HepG2 (cell line): Measurements from ENCODE around the gene SLC26A2. TPM values are rescaled to one million over a fixed set of nuclear protein-coding genes. Genes with fewer than 3 reads are reported as not detected.

Experiments
- ATAC-seq: fragments of 200-7000 bp; cut with Tn5 transposase; 3 replicates; pipeline ENCODE4 v1.9.1; 2020; ENCODE audit warnings: mild to moderate bottlenecking, moderate library complexity
- BruUV-seq: library from RNA; stranded (reverse); fragments of 400-500 nt; replicated peaks from 2 replicates; lab custom pipeline; 2021; lab: Mats Ljungman, UMichigan
- CTCF ChIA-PET: fragments of 300-600 bp; formaldehyde crosslinking; extraction: SDS; loops from one replicate; lab custom pipeline; 2021; ENCODE audit warnings: low total read pairs, inconsistent platforms, low intra/inter-chr PET ratio; lab: Yijun Ruan, JAX
- POLR2A ChIA-PET: fragments of 350-600 bp; sonication (Branson Sonifier 250); formaldehyde crosslinking; loops from one replicate; lab custom pipeline; 2020; ENCODE audit warnings: antibody characterized with exemption, inconsistent platforms; lab: Yijun Ruan, JAX
- DNase-seq: peaks from one replicate; pipeline ENCODE4 v3.0.0-alpha.2; 2015; ENCODE audit warnings: low spot score
- FAIRE-seq: peaks from 3 replicates; lab custom pipeline; 2011; peaks lifted over from hg19 to GRCh38; lab: Jason Lieb, UNC
- H2AFZ ChIP-seq: one replicate; pipeline ENCODE4 v1.6.1; 2011; ENCODE audit warnings: low read length, inconsistent platforms
- H3K27ac ChIP-seq: fragments of 300-600 bp; 3 replicates; pipeline ENCODE4 v1.8.0; 2011; ENCODE audit warnings: mixed run types, mild to moderate bottlenecking, mixed read lengths, low read length, inconsistent platforms; ENCODE audit not compliant: insufficient read depth; ENCODE audit errors: extremely low read length
- H3K27me3 ChIP-seq, 2 experiments: fragments of 200-600 bp in 1 of 2; 2 replicates in 1 of 2; 3 replicates in 1 of 2; pipeline versions ENCODE4 v1.6.0 to v1.8.0; 2011; ENCODE audit warnings: low read length in 2 of 2, mild to moderate bottlenecking in 2 of 2, moderate library complexity in 2 of 2, inconsistent platforms in 1 of 2; ENCODE audit not compliant: insufficient read depth in 2 of 2, control insufficient read depth in 1 of 2
- H3K36me3 ChIP-seq, 2 experiments: fragments of 200-600 bp in 1 of 2; replicated peaks in 1 of 2; 2 replicates in 1 of 2; 3 replicates in 1 of 2; pipeline versions ENCODE4 v1.5.1 to v1.8.0; 2011; ENCODE audit warnings: low read length in 2 of 2, inconsistent platforms in 1 of 2; ENCODE audit not compliant: insufficient read depth in 2 of 2, control insufficient read depth in 1 of 2
- H3K4me1 ChIP-seq: 2 replicates; pipeline ENCODE4 v1.5.1; 2012; ENCODE audit warnings: low read length, inconsistent platforms; ENCODE audit not compliant: insufficient read depth
- H3K4me2 ChIP-seq: 2 replicates; pipeline ENCODE4 v1.6.0; 2011; ENCODE audit warnings: low read depth, low read length, inconsistent platforms
- H3K4me3 ChIP-seq, 3 experiments: fragments of 200-600 bp in 1 of 3; sonication (generic), shearing (Covaris generic) in 1 of 3; replicated peaks in 1 of 3; 2 replicates each; pipeline ENCODE4 v1.5.1; 2011 to 2016; ENCODE audit warnings: low read length in 3 of 3, inconsistent platforms in 2 of 3, low read depth in 2 of 3, mild to moderate bottlenecking in 2 of 3, control low read depth in 1 of 3, mixed read lengths in 1 of 3; ENCODE audit not compliant: insufficient read depth in 1 of 3
- H3K79me2 ChIP-seq: one replicate; pipeline ENCODE4 v1.6.1; 2011; ENCODE audit warnings: low read length, inconsistent platforms; ENCODE audit not compliant: insufficient read depth
- H3K9ac ChIP-seq: 2 replicates; pipeline ENCODE4 v1.6.0; 2011; ENCODE audit warnings: mild to moderate bottlenecking, low read depth, low read length, inconsistent platforms; ENCODE audit not compliant: insufficient read depth
- H3K9me3 ChIP-seq: 2 replicates; pipeline ENCODE4 v1.5.1; 2012; ENCODE audit warnings: mild to moderate bottlenecking, low read length
- H4K20me1 ChIP-seq: 2 replicates; pipeline ENCODE4 v1.6.0; 2011; ENCODE audit warnings: inconsistent platforms, mild to moderate bottlenecking, low read length, moderate library complexity; ENCODE audit not compliant: insufficient read depth
- DPF2 ChIP-seq: sonication (generic); formaldehyde crosslinking; IDR thresholded peaks from 2 replicates; pipeline ENCODE4 v1.4.0; 2020; ENCODE audit warnings: mild to moderate bottlenecking, low read depth, missing genetic modification reagents, borderline replicate concordance
- EZH2 ChIP-seq: conservative IDR thresholded peaks from 2 replicates; pipeline ENCODE4 v1.6.1; 2012; ENCODE audit warnings: mild to moderate bottlenecking, low read depth, low read length, moderate library complexity
- JUND ChIP-seq: sonication (generic); formaldehyde crosslinking; IDR thresholded peaks from 2 replicates; pipeline ENCODE4 v1.8.0; 2022; ENCODE audit warnings: mild to moderate bottlenecking, missing genetic modification reagents
- PTBP1 ChIP-seq: fragments of 200-400 bp; formaldehyde crosslinking; IDR thresholded peaks from 2 replicates; pipeline ENCODE4 v1.6.1; 2018; ENCODE audit warnings: low read length, low read depth; ENCODE audit not compliant: poor library complexity, severe bottlenecking
- REXO4 ChIP-seq: sonication (generic); formaldehyde crosslinking; IDR thresholded peaks from 2 replicates; pipeline ENCODE4 v1.8.0; 2022; ENCODE audit warnings: missing genetic modification reagents, mild to moderate bottlenecking, borderline replicate concordance
- TOE1 ChIP-seq: sonication (generic); formaldehyde crosslinking; IDR thresholded peaks from 2 replicates; pipeline ENCODE4 v1.4.0; 2020; ENCODE audit warnings: mild to moderate bottlenecking, missing genetic modification reagents
- ZNF367 ChIP-seq: sonication (generic); formaldehyde crosslinking; IDR thresholded peaks from 2 replicates; pipeline ENCODE4 v1.4.0; 2020; ENCODE audit warnings: missing genetic modification reagents, borderline replicate concordance
- ZNF501 ChIP-seq: sonication (generic); formaldehyde crosslinking; IDR thresholded peaks from 2 replicates; pipeline ENCODE4 v1.5.1; 2020; ENCODE audit warnings: mild to moderate bottlenecking, moderate library complexity, missing genetic modification reagents
- ZNF557 ChIP-seq: sonication (generic); formaldehyde crosslinking; IDR thresholded peaks from 2 replicates; pipeline ENCODE4 v1.4.0; 2020; ENCODE audit warnings: missing genetic modification reagents
- WGBS: methylation state at CpG from one replicate; pipeline ENCODE4 v1.1.6; 2017; ENCODE audit warnings: low lambda C conversion rate; 5-methylcytosine and 5-hydroxymethylcytosine counted together
- in situ Hi-C: cut with HindIII; loops from 2 replicates; pipeline ENCODE4 v1.10.0; 2017; ENCODE audit warnings: low pct_unique_long_range_greater_than_20kb; ENCODE audit not compliant: extremely low pct_ligation_motif_present
- intact Hi-C: fragments of 100-400 bp; cut with micrococcal nuclease; formaldehyde crosslinking; loops from one replicate; pipeline ENCODE4 v1.10.0; 2022; ENCODE audit not compliant: unreplicated experiment
- polyA plus RNA-seq, 8 experiments: library from polyadenylated mRNA; depleted of rRNA in 3 of 8; stranded (reverse) in 7 of 8; unstranded in 1 of 8; fragments of >200 nt; fragmentation: Illumina TruSeq in 4 of 8; extraction: Trizol in 4 of 8; gene quantifications; 2 replicates each; pipeline versions ENCODE4 v1.2.1 to v1.2.3, GENCODE V29; 2011 to 2016; ENCODE audit warnings: low read depth in 4 of 8, missing spikeins in 1 of 8, mixed read lengths in 1 of 8; ENCODE audit not compliant: insufficient read depth in 1 of 8
- total RNA-seq, 5 experiments: library from RNA; depleted of rRNA; stranded (reverse); fragments of >200 nt; fragmentation: Illumina TruSeq; extraction: Trizol; gene quantifications; 2 replicates each; pipeline ENCODE4 v1.2.3, GENCODE V29; 2016; ENCODE audit warnings: low read depth in 1 of 5
- TF ChIP-seq, protein P1 (sequence below): sonication (generic); formaldehyde crosslinking; IDR thresholded peaks from 2 replicates; pipeline ENCODE4 v1.5.1; 2020; ENCODE audit warnings: missing genetic modification reagents, mild to moderate bottlenecking, borderline replicate concordance
- TF ChIP-seq, protein P2 (sequence below): IDR thresholded peaks from 2 replicates; pipeline ENCODE4 v1.4.0; 2020; ENCODE audit warnings: mild to moderate bottlenecking, missing genetic modification reagents
- TF ChIP-seq, protein P3 (sequence below): sonication (generic); formaldehyde crosslinking; IDR thresholded peaks from 2 replicates; pipeline ENCODE4 v1.5.0; 2020; ENCODE audit warnings: missing genetic modification reagents, mild to moderate bottlenecking, borderline replicate concordance
- TF ChIP-seq, protein P4 (sequence below): sonication (generic); formaldehyde crosslinking; IDR thresholded peaks from 2 replicates; pipeline ENCODE4 v1.5.1; 2020; ENCODE audit warnings: mild to moderate bottlenecking, missing genetic modification reagents, moderate library complexity

Gene SLC26A2
- total and polyA plus RNA-seq, 2 of the 13 experiments (the other 11 are each of a cell fraction or from before 2014, with no cell fraction given) = 2.2 to 7.9 TPM

DNA sequence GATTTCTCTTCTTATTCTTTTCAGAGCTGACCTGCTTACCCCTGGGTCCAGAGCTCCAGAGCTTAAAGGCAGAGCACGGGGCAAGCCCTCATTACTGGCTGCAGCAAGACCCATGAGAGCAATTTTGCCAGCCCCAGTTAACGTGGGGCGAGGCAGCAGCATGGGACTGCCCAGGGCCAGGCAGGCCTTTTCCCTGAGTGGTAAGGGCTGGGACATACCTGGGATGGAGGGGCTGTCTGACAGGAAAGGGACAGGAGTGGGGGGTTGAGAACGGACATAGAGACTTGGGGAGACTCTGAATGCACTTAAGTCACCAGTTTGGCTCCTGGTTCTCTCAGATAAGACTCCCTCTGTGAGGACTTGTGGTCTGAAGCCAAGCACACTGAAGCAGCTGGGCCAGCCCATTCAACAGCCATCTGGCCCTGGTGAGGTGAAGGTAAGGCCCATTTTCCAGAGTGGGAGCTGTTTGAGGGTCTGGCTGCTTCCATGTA lies 66.2 kb downstream of the SLC26A2 start:
- WGBS = 67% methylated on average over 4 of the region's 4 CpGs
- Histone ChIP-seq H3K4me2 (peak overlapping the region; percentile 60), H3K79me2 (no peaks in the 10 kb centered on the region), H4K20me1 (no peaks in the 10 kb centered on the region), H3K27me3 (no peaks in the 10 kb centered on the region), H3K4me1 (peaks cover 54% of the 10 kb centered on the region), H3K36me3 (peaks cover 23 to 60% of the 10 kb centered on the region in 2 experiments), H3K9ac (peak overlapping the region; percentile 59), H3K27ac (peak overlapping the region; percentile 92), H3K4me3 (no peak overlapping the region), H2AFZ (no peak overlapping the region), H3K9me3 (no peaks in the 10 kb centered on the region)
- FAIRE-seq = no peak
- intact Hi-C loops = loop anchor here (1.0 to 10.0 kb wide), 2 partner anchors 25 to 328 kb away; partner anchors contain the start of gene TCOF1
- in situ Hi-C loops = no loop called here
- no peak for DNase-seq
- CTCF ChIA-PET = no interaction called here
- BruUV-seq = no TSS peak
- POLR2A ChIA-PET = interaction anchor here (0.6 to 2.5 kb wide), 17 partner anchors 9 to 706 kb away, joined by 3 to 35 read pairs (median 4); partner anchors contain the start of genes CD74, CSNK1A1, HMGXB3 and SLC26A2
- ATAC-seq = peak; percentile 60
- TF ChIP-seq, protein P1, sequence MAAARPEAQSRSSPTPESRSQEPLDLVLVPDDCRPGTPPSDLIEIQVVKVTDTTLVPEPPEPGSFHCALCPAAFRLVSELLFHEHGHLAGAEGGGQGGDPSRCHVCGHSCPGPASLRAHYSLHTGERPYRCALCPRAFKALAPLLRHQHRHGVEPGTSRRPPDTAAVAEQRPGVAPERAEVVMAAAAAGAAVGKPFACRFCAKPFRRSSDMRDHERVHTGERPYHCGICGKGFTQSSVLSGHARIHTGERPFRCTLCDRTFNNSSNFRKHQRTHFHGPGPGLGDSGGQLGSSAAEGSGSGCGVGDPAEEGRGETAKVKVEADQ (CRISPR knock-in tag) = peak; percentile 6; the same call in 1 of the 2 replicates
- no peak for TF ChIP-seq DPF2
- TF ChIP-seq REXO4 (CRISPR knock-in tag) = no peak
- TF ChIP-seq, protein P2, sequence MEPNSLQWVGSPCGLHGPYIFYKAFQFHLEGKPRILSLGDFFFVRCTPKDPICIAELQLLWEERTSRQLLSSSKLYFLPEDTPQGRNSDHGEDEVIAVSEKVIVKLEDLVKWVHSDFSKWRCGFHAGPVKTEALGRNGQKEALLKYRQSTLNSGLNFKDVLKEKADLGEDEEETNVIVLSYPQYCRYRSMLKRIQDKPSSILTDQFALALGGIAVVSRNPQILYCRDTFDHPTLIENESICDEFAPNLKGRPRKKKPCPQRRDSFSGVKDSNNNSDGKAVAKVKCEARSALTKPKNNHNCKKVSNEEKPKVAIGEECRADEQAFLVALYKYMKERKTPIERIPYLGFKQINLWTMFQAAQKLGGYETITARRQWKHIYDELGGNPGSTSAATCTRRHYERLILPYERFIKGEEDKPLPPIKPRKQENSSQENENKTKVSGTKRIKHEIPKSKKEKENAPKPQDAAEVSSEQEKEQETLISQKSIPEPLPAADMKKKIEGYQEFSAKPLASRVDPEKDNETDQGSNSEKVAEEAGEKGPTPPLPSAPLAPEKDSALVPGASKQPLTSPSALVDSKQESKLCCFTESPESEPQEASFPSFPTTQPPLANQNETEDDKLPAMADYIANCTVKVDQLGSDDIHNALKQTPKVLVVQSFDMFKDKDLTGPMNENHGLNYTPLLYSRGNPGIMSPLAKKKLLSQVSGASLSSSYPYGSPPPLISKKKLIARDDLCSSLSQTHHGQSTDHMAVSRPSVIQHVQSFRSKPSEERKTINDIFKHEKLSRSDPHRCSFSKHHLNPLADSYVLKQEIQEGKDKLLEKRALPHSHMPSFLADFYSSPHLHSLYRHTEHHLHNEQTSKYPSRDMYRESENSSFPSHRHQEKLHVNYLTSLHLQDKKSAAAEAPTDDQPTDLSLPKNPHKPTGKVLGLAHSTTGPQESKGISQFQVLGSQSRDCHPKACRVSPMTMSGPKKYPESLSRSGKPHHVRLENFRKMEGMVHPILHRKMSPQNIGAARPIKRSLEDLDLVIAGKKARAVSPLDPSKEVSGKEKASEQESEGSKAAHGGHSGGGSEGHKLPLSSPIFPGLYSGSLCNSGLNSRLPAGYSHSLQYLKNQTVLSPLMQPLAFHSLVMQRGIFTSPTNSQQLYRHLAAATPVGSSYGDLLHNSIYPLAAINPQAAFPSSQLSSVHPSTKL (CRISPR knock-in tag) = no peak
- no peak for TF ChIP-seq JUND (CRISPR knock-in tag)
- TF ChIP-seq, protein P3, sequence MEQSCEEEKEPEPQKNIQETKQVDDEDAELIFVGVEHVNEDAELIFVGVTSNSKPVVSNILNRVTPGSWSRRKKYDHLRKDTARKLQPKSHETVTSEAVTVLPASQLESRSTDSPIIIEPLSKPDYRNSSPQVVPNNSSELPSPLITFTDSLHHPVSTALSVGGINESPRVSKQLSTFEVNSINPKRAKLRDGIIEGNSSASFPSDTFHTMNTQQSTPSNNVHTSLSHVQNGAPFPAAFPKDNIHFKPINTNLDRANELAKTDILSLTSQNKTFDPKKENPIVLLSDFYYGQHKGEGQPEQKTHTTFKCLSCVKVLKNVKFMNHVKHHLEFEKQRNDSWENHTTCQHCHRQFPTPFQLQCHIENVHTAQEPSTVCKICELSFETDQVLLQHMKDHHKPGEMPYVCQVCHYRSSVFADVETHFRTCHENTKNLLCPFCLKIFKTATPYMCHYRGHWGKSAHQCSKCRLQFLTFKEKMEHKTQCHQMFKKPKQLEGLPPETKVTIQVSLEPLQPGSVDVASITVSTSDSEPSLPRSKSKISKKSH (CRISPR knock-in tag) = 0 out of 2 replicates have a peak, but pooled peaks have one; percentile 41
- TF ChIP-seq TOE1 (CRISPR knock-in tag) = no peak
- no peak for TF ChIP-seq PTBP1
- TF ChIP-seq ZNF367 (CRISPR knock-in tag) = no peak
- TF ChIP-seq ZNF501 = peak; percentile 65
- TF ChIP-seq EZH2 = no peak
- TF ChIP-seq, protein P4, sequence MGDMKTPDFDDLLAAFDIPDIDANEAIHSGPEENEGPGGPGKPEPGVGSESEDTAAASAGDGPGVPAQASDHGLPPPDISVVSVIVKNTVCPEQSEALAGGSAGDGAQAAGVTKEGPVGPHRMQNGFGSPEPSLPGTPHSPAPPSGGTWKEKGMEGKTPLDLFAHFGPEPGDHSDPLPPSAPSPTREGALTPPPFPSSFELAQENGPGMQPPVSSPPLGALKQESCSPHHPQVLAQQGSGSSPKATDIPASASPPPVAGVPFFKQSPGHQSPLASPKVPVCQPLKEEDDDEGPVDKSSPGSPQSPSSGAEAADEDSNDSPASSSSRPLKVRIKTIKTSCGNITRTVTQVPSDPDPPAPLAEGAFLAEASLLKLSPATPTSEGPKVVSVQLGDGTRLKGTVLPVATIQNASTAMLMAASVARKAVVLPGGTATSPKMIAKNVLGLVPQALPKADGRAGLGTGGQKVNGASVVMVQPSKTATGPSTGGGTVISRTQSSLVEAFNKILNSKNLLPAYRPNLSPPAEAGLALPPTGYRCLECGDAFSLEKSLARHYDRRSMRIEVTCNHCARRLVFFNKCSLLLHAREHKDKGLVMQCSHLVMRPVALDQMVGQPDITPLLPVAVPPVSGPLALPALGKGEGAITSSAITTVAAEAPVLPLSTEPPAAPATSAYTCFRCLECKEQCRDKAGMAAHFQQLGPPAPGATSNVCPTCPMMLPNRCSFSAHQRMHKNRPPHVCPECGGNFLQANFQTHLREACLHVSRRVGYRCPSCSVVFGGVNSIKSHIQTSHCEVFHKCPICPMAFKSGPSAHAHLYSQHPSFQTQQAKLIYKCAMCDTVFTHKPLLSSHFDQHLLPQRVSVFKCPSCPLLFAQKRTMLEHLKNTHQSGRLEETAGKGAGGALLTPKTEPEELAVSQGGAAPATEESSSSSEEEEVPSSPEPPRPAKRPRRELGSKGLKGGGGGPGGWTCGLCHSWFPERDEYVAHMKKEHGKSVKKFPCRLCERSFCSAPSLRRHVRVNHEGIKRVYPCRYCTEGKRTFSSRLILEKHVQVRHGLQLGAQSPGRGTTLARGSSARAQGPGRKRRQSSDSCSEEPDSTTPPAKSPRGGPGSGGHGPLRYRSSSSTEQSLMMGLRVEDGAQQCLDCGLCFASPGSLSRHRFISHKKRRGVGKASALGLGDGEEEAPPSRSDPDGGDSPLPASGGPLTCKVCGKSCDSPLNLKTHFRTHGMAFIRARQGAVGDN (CRISPR knock-in tag) = peak; percentile 65
- no peak for TF ChIP-seq ZNF557 (CRISPR knock-in tag)
